ENCODE results near the gene SMOC1. TPM values are rescaled to one million over a fixed set of nuclear protein-coding genes. Genes with fewer than 3 reads are reported as not detected.
A peak's percentile ranks its signal among the peaks of the same experiment; 100 is the strongest.

Gene SMOC1
- total and polyA plus RNA-seq, 2 experiments from 2014 or later = 0.70 to 3.5 TPM

DNA sequence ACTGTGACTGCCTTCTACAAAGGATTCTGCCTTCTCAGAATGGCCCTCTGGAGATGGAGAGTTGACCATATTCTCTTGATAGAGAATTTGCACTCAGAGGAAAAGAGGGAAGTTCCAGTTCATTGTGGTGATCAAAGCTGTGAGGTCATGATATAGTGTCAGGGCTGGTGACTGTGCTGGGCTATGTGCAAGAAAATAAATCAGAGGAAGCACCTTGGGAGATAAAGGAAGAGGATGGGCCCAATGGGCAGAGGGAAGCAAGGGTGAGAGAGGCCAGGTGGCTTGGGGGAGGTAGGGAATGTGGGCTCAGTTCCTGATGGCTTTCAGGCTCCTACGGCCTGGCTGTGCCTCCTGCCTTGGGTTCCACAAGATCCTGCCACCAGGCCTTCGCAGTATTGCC is 163.8 kb downstream of the SMOC1 start:
- Histone ChIP-seq H3K4me1 (ENCODE audit: insufficient read depth) (no peaks in the 10 kb centered on the region), H3F3A (ENCODE audit: insufficient read depth) (no peaks in the 10 kb centered on the region), H4K20me1 (ENCODE audit: insufficient read depth) (no peaks in the 10 kb centered on the region), H3K4me3 (no peak overlapping the region), H3K9me3 (ENCODE audit: low read depth) (no peaks in the 10 kb centered on the region), H3K27me3 (replicated peaks; ENCODE audit: insufficient read depth) (peaks cover 4% of the 10 kb centered on the region), H2AFZ (no peak overlapping the region), H3K36me3 (ENCODE audit: low read depth) (no peaks in the 10 kb centered on the region), H3K9me2 (ENCODE audit: insufficient read depth) (no peaks in the 10 kb centered on the region), H3K4me2 (ENCODE audit: unreplicated experiment) (no peak overlapping the region), H3K27ac (no peak overlapping the region), H3K79me2 (ENCODE audit: insufficient read depth) (no peaks in the 10 kb centered on the region), H3K9ac (no peak overlapping the region)
- 26 to 55% methylated on average over 2 of the region's 2 CpGs for WGBS, 2 experiments (ENCODE audit: low coverage in 1 of 2, low lambda C conversion rate in 2 of 2, missing lambda C conversion rate in 2 of 2)
- TF ChIP-seq EZH2phosphoT487 (IDR thresholded peaks at IDR 0.05; ENCODE audit: insufficient read depth, low read depth) (no peak), EZH2 (IDR thresholded peaks at IDR 0.05; ENCODE audit: insufficient read depth, poor library complexity, severe bottlenecking) (no peak)
- in situ Hi-C loops (cut with MboI) = loop anchor here (25.0 kb wide), 1 partner anchor 456 kb away; no protein-coding TSS in a partner anchor
- no peak for DNase-seq

DNA sequence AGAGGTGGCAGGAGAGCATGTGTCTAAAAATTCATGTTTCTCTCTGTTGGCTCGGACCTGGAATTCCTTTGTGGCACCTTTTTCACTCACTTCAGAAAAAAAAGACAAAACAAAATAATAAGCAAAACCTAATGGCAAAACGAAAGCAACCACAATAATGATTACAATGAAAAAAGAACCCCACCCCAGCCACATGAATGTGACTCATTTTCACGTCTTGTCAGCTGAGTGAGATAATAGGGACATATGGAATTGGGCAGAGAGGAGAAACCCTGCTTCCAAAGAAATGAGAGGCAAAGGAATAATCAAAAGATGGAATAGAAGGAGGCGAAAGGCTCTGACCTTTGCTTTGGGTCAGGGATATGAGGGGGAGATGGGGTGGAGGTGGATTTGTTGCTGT is 166.1 kb downstream of the SMOC1 start:
- H2AFZ ChIP-seq = no peak overlapping the region
- H3F3A ChIP-seq (ENCODE audit: insufficient read depth) = no peaks in the 10 kb centered on the region
- no peaks in the 10 kb centered on the region for H3K4me1 ChIP-seq (ENCODE audit: insufficient read depth)
- TF ChIP-seq EZH2 (IDR thresholded peaks at IDR 0.05; ENCODE audit: insufficient read depth, poor library complexity, severe bottlenecking) (no peak), EZH2phosphoT487 (IDR thresholded peaks at IDR 0.05; ENCODE audit: insufficient read depth, low read depth) (no peak)
- no peaks in the 10 kb centered on the region for H4K20me1 ChIP-seq (ENCODE audit: insufficient read depth)
- H3K27ac ChIP-seq = no peak overlapping the region
- no peak overlapping the region for H3K4me2 ChIP-seq (ENCODE audit: unreplicated experiment)
- peaks cover 4% of the 10 kb centered on the region for H3K27me3 ChIP-seq (replicated peaks; ENCODE audit: insufficient read depth)
- no peaks in the 10 kb centered on the region for H3K9me2 ChIP-seq (ENCODE audit: insufficient read depth)
- no peak overlapping the region for H3K9ac ChIP-seq
- WGBS, 2 experiments (ENCODE audit: low coverage in 1 of 2, low lambda C conversion rate in 2 of 2, missing lambda C conversion rate in 2 of 2) = 15 to 24% methylated on average over 4 of the region's 4 CpGs
- H3K79me2 ChIP-seq (ENCODE audit: insufficient read depth) = no peaks in the 10 kb centered on the region
- no peak overlapping the region for H3K4me3 ChIP-seq
- no peaks in the 10 kb centered on the region for H3K9me3 ChIP-seq (ENCODE audit: low read depth)
- peak; percentile 34 for DNase-seq
- in situ Hi-C loops (cut with MboI) = loop anchor here (25.0 kb wide), 1 partner anchor 458 kb away; no protein-coding TSS in a partner anchor
- H3K36me3 ChIP-seq (ENCODE audit: low read depth) = no peaks in the 10 kb centered on the region

DNA sequence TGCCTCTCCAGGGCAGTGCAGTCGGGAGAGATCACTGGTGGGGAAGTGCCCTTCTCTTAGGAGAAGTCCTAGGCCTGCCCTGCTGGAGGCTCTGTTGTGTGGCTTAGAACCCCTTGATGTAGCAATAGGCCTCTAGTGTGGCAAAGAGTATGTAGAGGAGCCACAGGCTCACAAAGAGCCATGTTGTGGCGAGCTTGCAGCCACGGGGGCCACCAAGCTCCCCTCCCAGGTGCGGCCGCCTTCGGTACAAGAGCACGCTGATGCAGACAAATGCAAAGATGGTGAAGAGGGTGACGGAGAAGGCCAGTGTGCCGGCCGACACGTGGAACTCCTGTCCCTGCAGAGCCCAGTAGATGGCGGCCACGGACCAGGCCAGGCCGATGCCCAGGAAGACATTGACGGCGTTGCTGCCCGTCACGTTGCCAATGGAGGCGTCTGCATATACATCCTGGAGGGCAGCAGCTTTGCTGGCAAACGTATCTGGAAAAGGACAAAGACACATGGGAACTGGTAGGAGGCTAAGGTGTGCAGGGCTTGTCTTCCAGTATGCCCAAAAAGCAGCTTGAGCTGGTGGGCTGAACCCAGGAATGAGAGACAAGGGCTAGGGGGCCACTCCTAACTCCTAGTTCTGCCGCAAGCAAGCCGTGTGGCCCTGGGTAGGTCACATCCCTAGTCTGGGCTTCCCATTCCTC is 166.8 kb downstream of the SMOC1 start:
- in situ Hi-C loops (cut with MboI) = loop anchor here (25.0 kb wide), 1 partner anchor 459 kb away; no protein-coding TSS in a partner anchor
- H3K4me3 ChIP-seq = no peak overlapping the region
- WGBS, 2 experiments (ENCODE audit: low coverage in 1 of 2, low lambda C conversion rate in 2 of 2, missing lambda C conversion rate in 2 of 2) = 35 to 39% methylated on average over 22 of the region's 22 CpGs
- no peak overlapping the region for H2AFZ ChIP-seq
- DNase-seq = peak; percentile 63
- no peaks in the 10 kb centered on the region for H3K36me3 ChIP-seq (ENCODE audit: low read depth)
- H3K4me2 ChIP-seq (ENCODE audit: unreplicated experiment) = no peak overlapping the region
- H3K27me3 ChIP-seq (replicated peaks; ENCODE audit: insufficient read depth) = peaks cover 4% of the 10 kb centered on the region
- H3F3A ChIP-seq (ENCODE audit: insufficient read depth) = no peaks in the 10 kb centered on the region
- H3K27ac ChIP-seq = no peak overlapping the region
- H3K4me1 ChIP-seq (ENCODE audit: insufficient read depth) = no peaks in the 10 kb centered on the region
- no peak for TF ChIP-seq EZH2phosphoT487 (IDR thresholded peaks at IDR 0.05; ENCODE audit: insufficient read depth, low read depth)
- no peak for TF ChIP-seq EZH2 (IDR thresholded peaks at IDR 0.05; ENCODE audit: insufficient read depth, poor library complexity, severe bottlenecking)
- H3K9me2 ChIP-seq (ENCODE audit: insufficient read depth) = no peaks in the 10 kb centered on the region
- no peaks in the 10 kb centered on the region for H3K79me2 ChIP-seq (ENCODE audit: insufficient read depth)
- H4K20me1 ChIP-seq (ENCODE audit: insufficient read depth) = no peaks in the 10 kb centered on the region
- H3K9me3 ChIP-seq (ENCODE audit: low read depth) = no peaks in the 10 kb centered on the region
- no peak overlapping the region for H3K9ac ChIP-seq

DNA sequence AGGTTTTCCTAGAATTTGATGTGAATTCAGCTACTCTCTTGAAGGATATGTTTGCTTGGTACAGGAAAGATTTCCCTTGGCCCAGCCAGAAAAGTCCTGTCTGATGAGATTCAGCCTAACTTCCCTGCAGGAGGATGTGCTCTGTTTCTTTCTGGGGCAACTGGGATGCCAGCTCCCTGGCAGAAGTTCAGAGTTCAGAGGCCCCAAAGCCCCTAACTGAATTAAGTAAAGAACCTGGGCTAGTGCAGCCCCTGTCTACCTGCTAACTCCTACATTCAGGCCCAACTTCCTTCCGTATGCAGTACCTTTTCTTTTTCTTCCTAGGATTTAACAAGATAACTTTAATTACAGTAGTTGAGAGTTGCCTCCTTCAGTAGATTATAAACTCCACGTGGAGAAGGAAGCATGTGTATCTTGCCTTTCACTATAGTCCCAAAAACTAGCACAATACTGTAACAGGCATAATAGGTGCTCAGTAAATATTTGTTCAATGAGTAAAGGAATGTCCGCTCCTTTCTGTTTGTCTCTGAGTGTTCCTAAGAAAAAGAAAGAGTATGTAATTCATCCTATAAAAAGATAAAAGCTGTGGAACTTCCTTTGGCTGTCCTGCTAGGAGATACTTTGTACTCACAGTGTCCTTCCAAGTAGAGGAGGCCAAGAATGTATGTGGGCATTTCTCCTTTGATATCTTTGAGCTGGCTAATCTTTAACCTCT is 168.5 kb downstream of the SMOC1 start:
- TF ChIP-seq EZH2phosphoT487 (IDR thresholded peaks at IDR 0.05; ENCODE audit: insufficient read depth, low read depth) = no peak
- Histone ChIP-seq H3K27me3 (replicated peaks; ENCODE audit: insufficient read depth) (peaks cover 4% of the 10 kb centered on the region), H3K79me2 (ENCODE audit: insufficient read depth) (no peaks in the 10 kb centered on the region), H3K4me3 (no peak overlapping the region), H3K36me3 (ENCODE audit: low read depth) (no peaks in the 10 kb centered on the region), H3K9ac (no peak overlapping the region), H4K20me1 (ENCODE audit: insufficient read depth) (no peaks in the 10 kb centered on the region), H3K27ac (no peak overlapping the region), H3K9me2 (ENCODE audit: insufficient read depth) (no peaks in the 10 kb centered on the region), H3K4me2 (ENCODE audit: unreplicated experiment) (no peak overlapping the region), H3K9me3 (ENCODE audit: low read depth) (no peaks in the 10 kb centered on the region), H3F3A (ENCODE audit: insufficient read depth) (no peaks in the 10 kb centered on the region), H3K4me1 (ENCODE audit: insufficient read depth) (no peaks in the 10 kb centered on the region), H2AFZ (no peak overlapping the region)
- WGBS, 2 experiments (ENCODE audit: low coverage in 1 of 2, low lambda C conversion rate in 2 of 2, missing lambda C conversion rate in 2 of 2) = 21 to 28% methylated on average over 3 of the region's 3 CpGs
- no peak for DNase-seq
- in situ Hi-C loops (cut with MboI) = loop anchor here (25.0 kb wide), 1 partner anchor 460 kb away; no protein-coding TSS in a partner anchor

All from GM23248 (cell line).